ENCODE measurements around the gene ATP11A. TPM values are rescaled to one million over a fixed set of nuclear protein-coding genes. Genes with fewer than 3 reads are reported as not detected.

ATP11A gene
- total and polyA plus RNA-seq, 11 donors, result 20.5 to 146 (median 91.2) TPM

DNA sequence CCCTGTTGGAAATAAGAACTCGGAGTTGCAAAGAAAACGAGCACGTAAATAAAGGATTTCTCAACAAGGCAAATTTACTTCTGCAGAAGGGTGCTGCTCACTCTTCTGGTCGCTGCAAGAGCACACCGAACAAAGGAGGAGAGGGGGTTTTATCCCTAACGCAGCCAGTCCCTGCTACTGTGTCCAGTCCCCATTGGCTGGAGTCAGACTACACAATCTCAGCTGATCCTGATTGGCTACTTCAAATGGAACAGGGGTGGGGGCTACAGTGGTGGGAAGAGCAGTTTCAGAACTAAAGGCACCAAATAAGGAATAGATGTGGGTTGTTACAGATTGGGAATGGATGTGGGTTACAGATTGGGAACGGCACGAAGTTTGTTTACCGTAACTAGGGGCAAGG, 215.2 kb downstream of the ATP11A start:
- WGBS, 4 donors, result 97 to 98% (median 97%) methylated on average over 9 of the region's 9 CpGs
- H3K4me3 ChIP-seq, result no peak overlapping the region
- H3K27ac ChIP-seq, result no peak overlapping the region
- H3K9me3 ChIP-seq, result peaks cover 0 to 17% (median 0%) of the 10 kb centered on the region in 12 donors
- no peak for DNase-seq
- no peak for ATAC-seq
- TF ChIP-seq POLR2A (IDR thresholded peaks at IDR 0.05), result no peak
- TF ChIP-seq, protein P1, sequence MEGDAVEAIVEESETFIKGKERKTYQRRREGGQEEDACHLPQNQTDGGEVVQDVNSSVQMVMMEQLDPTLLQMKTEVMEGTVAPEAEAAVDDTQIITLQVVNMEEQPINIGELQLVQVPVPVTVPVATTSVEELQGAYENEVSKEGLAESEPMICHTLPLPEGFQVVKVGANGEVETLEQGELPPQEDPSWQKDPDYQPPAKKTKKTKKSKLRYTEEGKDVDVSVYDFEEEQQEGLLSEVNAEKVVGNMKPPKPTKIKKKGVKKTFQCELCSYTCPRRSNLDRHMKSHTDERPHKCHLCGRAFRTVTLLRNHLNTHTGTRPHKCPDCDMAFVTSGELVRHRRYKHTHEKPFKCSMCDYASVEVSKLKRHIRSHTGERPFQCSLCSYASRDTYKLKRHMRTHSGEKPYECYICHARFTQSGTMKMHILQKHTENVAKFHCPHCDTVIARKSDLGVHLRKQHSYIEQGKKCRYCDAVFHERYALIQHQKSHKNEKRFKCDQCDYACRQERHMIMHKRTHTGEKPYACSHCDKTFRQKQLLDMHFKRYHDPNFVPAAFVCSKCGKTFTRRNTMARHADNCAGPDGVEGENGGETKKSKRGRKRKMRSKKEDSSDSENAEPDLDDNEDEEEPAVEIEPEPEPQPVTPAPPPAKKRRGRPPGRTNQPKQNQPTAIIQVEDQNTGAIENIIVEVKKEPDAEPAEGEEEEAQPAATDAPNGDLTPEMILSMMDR (IDR thresholded peaks at IDR 0.05), result no peak
- H3K27me3 ChIP-seq, result peaks cover 0 to 9% (median 0%) of the 10 kb centered on the region in 9 donors
- no peaks in the 10 kb centered on the region for H3K4me1 ChIP-seq
- H3K36me3 ChIP-seq, result no peaks in the 10 kb centered on the region
- intact Hi-C loops (cut with DNase I), result no loop called here

DNA sequence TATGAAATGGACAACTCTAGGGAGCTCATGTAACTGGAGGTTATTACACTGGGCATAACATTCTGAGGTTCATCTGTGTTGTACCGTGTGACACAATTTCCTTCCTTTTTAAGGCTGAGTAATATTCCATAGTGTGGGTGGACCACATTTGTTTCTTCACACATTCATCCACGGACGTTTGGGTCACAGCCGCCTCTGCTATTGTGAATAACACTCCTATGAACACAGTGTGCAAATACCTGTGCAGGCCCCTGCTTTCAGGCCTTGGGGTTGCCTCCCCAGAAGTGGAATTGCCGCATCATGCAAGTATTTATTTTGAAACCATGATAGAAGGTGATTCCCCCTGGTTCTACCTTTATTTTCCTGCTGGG, 215.8 kb downstream of the ATP11A start:
- no peaks in the 10 kb centered on the region for H3K4me1 ChIP-seq
- ATAC-seq (no peak), DNase-seq (no peak)
- peaks cover 0 to 17% (median 0%) of the 10 kb centered on the region in 12 donors for H3K9me3 ChIP-seq
- no peak overlapping the region for H3K4me3 ChIP-seq
- H3K36me3 ChIP-seq, result no peaks in the 10 kb centered on the region
- H3K27ac ChIP-seq, result no peak overlapping the region
- peaks cover 0 to 15% (median 0%) of the 10 kb centered on the region in 9 donors for H3K27me3 ChIP-seq
- TF ChIP-seq POLR2A (IDR thresholded peaks at IDR 0.05), result no peak
- TF ChIP-seq, protein P1 (IDR thresholded peaks at IDR 0.05), result no peak
- intact Hi-C loops (cut with DNase I), result no loop called here
- 90 to 93% (median 91%) methylated on average over 5 of the region's 5 CpGs for WGBS, 4 donors

DNA sequence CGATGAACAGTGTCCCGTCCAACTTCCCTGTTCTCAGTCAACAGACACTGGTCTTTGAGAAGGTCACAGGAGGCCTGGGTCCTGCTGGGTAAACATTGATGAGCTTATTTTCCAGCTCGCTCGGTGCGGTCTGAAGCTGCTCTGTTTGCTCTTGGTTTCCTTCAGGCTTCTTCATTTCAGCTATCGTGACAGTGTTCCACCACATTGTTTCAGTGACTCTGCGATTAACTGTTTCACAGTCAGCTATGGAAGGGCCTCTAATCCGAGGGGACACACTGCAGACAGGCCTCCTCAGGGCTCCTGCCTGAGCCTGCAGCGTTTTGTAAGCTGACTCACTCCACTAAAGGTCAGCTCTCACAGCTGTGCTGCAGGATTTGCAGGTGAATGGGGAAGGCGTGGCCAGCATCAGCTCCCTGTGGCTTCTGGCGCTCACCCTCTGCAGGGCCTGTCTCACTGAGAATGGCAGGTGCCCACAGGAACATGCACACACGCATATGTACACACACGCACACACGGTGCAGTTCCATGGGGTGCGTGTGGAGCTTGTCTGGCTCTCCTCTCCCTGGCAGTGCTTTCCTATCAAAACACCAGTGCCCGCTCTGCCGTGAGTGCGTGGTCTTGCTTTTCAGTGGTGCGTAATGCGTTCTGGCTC, 216.3 kb downstream of the ATP11A start:
- H3K36me3 ChIP-seq, result no peaks in the 10 kb centered on the region
- H3K9me3 ChIP-seq, result peaks cover 0 to 17% (median 0%) of the 10 kb centered on the region in 12 donors
- intact Hi-C loops (cut with DNase I), result no loop called here
- peaks cover 0 to 20% (median 0%) of the 10 kb centered on the region in 9 donors for H3K27me3 ChIP-seq
- H3K27ac ChIP-seq, result no peak overlapping the region
- H3K4me1 ChIP-seq, result no peaks in the 10 kb centered on the region
- TF ChIP-seq POLR2A (IDR thresholded peaks at IDR 0.05), result no peak
- DNase-seq (no peak), ATAC-seq (no peak)
- WGBS, 4 donors, result 89 to 92% (median 90%) methylated on average over 19 to 20 of the region's 20 CpGs
- no peak overlapping the region for H3K4me3 ChIP-seq

DNA sequence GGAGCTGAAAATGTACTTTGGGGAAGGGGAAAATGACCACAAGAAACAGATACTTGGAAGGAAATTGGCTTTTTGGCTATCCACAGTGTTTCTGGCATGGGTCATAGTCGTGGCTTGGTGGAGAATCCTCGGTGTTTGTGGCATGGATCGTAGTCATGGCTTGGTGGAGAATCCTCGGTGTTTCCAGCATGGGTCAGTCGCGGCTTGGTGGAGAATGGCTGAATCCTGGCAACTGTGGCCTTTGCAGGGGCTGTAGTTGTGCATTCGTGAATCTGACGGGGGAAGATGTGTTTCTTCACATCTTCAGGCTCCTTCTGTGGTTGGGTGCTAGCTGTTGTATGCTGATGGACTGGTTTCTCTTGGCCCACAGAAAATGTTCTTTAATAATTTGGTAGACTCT, 217.4 kb downstream of the ATP11A start:
- WGBS, 4 donors, result 89 to 94% (median 92%) methylated on average over 8 of the region's 8 CpGs
- no peak overlapping the region for H3K4me3 ChIP-seq
- H3K4me1 ChIP-seq, result no peaks in the 10 kb centered on the region
- intact Hi-C loops (cut with DNase I), result no loop called here
- TF ChIP-seq, protein P1 (IDR thresholded peaks at IDR 0.05), result no peak
- no peak for TF ChIP-seq POLR2A (IDR thresholded peaks at IDR 0.05)
- H3K27me3 ChIP-seq, result peaks cover 0 to 28% (median 0%) of the 10 kb centered on the region in 9 donors
- no peak for ATAC-seq
- H3K27ac ChIP-seq, result no peak overlapping the region
- DNase-seq, result no peak
- peaks cover 0 to 17% (median 0%) of the 10 kb centered on the region in 12 donors for H3K9me3 ChIP-seq
- no peaks in the 10 kb centered on the region for H3K36me3 ChIP-seq
